ENCODE data around the gene MADD. TPM values are rescaled to one million over a fixed set of nuclear protein-coding genes. Genes with fewer than 3 reads are reported as not detected.

The MADD gene
- total and polyA plus RNA-seq, 2 donors (not counting 3 experiments of a cell fraction or from before 2014, with no cell fraction given): 35.3 to 36.8 TPM

DNA sequence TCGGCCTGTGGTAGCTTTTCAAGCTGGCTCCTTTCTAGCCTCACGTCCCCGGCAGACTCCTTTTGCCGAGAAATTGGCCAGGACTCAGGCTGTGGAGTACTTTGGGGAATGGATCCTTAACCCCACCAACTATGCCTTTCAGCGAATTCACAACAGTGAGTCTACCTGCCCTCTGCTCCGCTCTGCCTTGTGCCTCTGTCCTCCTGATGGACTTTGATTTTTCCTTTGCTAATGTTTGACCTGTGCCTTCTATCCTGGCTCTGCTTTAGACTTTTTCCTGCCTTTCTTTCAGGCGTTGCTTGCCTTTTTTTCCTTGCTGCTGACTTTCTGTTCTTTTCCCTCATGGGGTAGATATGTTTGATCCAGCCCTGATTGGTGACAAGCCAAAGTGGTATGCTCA is 12.5 kb downstream of the MADD start:
- Histone ChIP-seq H3K4me2 (ENCODE audit: insufficient read depth, low read length) (no peak overlapping the region), H3K27me3 (ENCODE audit: control insufficient read depth in 2 of 2, insufficient read depth in 2 of 2, low read length in 2 of 2) (no peaks in the 10 kb centered on the region), H3K4me3 (replicated peaks in 1 of 3; ENCODE audit: insufficient read depth in 1 of 3, low read depth in 1 of 3, low read length in 3 of 3) (no peak overlapping the region), H3K9me3 (replicated peaks; ENCODE audit: control insufficient read depth, insufficient read depth, low read length) (no peaks in the 10 kb centered on the region), H4K20me1 (replicated peaks; ENCODE audit: control insufficient read depth, extremely low read depth, insufficient read depth, low read length) (no peaks in the 10 kb centered on the region), H3K9me1 (replicated peaks; ENCODE audit: control insufficient read depth, extremely low read depth, insufficient read depth, low read length) (no peaks in the 10 kb centered on the region), H3K9ac (replicated peaks; ENCODE audit: extremely low read depth, insufficient read depth, low read length) (no peak overlapping the region), H2AFZ (ENCODE audit: low read depth, low read length) (no peak overlapping the region), H3K36me3 (ENCODE audit: control insufficient read depth in 2 of 2, extremely low read depth in 1 of 2, insufficient read depth in 2 of 2, low read length in 2 of 2) (peaks cover 38 to 58% of the 10 kb centered on the region in 2 experiments), H3K4me1 (ENCODE audit: control insufficient read depth, extremely low read depth, insufficient read depth, low read length) (no peaks in the 10 kb centered on the region), H3K79me2 (ENCODE audit: control insufficient read depth, insufficient read depth, low read length) (no peaks in the 10 kb centered on the region), H3K27ac (ENCODE audit: insufficient read depth, low read depth, low read length) (no peak overlapping the region)
- no peak for TF ChIP-seq JUN (IDR thresholded peaks at IDR 0.05; ENCODE audit: borderline replicate concordance, insufficient read depth, insufficient read length, low read depth)
- TF ChIP-seq, protein P1, sequence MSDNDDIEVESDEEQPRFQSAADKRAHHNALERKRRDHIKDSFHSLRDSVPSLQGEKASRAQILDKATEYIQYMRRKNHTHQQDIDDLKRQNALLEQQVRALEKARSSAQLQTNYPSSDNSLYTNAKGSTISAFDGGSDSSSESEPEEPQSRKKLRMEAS (IDR thresholded peaks at IDR 0.05; ENCODE audit: insufficient read depth, insufficient read length): no peak
- no peak for TF ChIP-seq MYC (IDR thresholded peaks at IDR 0.05; ENCODE audit: low read depth, low read length)
- no peak for TF ChIP-seq POLR2A (IDR thresholded peaks at IDR 0.05; ENCODE audit: low read depth, low read length)
- TF ChIP-seq, protein P2, sequence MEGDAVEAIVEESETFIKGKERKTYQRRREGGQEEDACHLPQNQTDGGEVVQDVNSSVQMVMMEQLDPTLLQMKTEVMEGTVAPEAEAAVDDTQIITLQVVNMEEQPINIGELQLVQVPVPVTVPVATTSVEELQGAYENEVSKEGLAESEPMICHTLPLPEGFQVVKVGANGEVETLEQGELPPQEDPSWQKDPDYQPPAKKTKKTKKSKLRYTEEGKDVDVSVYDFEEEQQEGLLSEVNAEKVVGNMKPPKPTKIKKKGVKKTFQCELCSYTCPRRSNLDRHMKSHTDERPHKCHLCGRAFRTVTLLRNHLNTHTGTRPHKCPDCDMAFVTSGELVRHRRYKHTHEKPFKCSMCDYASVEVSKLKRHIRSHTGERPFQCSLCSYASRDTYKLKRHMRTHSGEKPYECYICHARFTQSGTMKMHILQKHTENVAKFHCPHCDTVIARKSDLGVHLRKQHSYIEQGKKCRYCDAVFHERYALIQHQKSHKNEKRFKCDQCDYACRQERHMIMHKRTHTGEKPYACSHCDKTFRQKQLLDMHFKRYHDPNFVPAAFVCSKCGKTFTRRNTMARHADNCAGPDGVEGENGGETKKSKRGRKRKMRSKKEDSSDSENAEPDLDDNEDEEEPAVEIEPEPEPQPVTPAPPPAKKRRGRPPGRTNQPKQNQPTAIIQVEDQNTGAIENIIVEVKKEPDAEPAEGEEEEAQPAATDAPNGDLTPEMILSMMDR (IDR thresholded peaks at IDR 0.05; ENCODE audit: extremely low read depth in 1 of 2, insufficient read depth in 1 of 2, low read depth in 1 of 2, low read length in 2 of 2): no peak
- no peak for TF ChIP-seq EZH2 (IDR thresholded peaks at IDR 0.05; ENCODE audit: borderline replicate concordance, low read depth, low read length, severe bottlenecking)
- TF ChIP-seq POLR2AphosphoS5 (IDR thresholded peaks at IDR 0.05; ENCODE audit: insufficient read depth, low read depth, low read length): no peak
- TF ChIP-seq GATA2 (IDR thresholded peaks at IDR 0.05; ENCODE audit: insufficient read depth, insufficient read length, low read depth, low read length): no peak
- TF ChIP-seq FOS (IDR thresholded peaks at IDR 0.05; ENCODE audit: borderline replicate concordance, insufficient read depth, low read length): no peak
- dilution Hi-C loops (cut with MboI; ENCODE audit: extremely low pct_ligation_motif_present, low sequenced_read_pairs): no loop called here
- no peak for FAIRE-seq
- ChIA-PET CTCF (no interaction called here), POLR2A (no interaction called here)
- no TSS peak for BruUV-seq (replicated peaks)
- no peak for DNase-seq (ENCODE audit: low read depth, low spot score)
- intact Hi-C loops (cut with micrococcal nuclease): no loop called here

Data from endothelial cell of umbilical vein (primary cell).